NCI-H524 treated with DMSO at 0.1 percent for 48 hours (cell line): ENCODE data around the gene IGFALS.

Experiments used
- DNase-seq: peaks from one replicate; lab custom pipeline; 2025; lab: John Stamatoyannopoulos, UW

The IGFALS gene

GRCh38 chr16:1776672-1776955 lies 16.9 kb downstream of the IGFALS start:
- DNase-seq = no peak

- peak; percentile 27 for DNase-seq
Measured at GRCh38 chr16:1775846-1776671, 17.4 kb downstream of the IGFALS start.

GRCh38 chr16:1775006-1775845 lies 18.3 kb downstream of the IGFALS start:
- DNase-seq = no peak

GRCh38 chr16:1774448-1774780 lies 19.1 kb downstream of the IGFALS start:
- no peak for DNase-seq

GRCh38 chr16:1773703-1774447 lies 19.6 kb downstream of the IGFALS start:
- DNase-seq = no peak

GRCh38 chr16:1772908-1773702 lies 20.4 kb downstream of the IGFALS start, which contains the start of gene MRPS34:
Gene MRPS34 (minus strand): TSS chr16:1773134. CDS start chr16:1773119, 15 bp downstream.
- peak; percentile 6 for DNase-seq

- no peak for DNase-seq
Measured at GRCh38 chr16:1772362-1772907, 21.1 kb downstream of the IGFALS start, which contains the start of gene EME2. Gene EME2 (plus strand): TSS chr16:1772810. CDS start chr16:1773228, 418 bp downstream.

- no peak for DNase-seq
Measured at GRCh38 chr16:1771864-1772361, 21.6 kb downstream of the IGFALS start.

GRCh38 chr16:1771188-1771863 lies 22.2 kb downstream of the IGFALS start, which contains the start of gene NME3:
Gene NME3 (minus strand): TSS chr16:1771543. CDS start chr16:1771534, 9 bp downstream.
- DNase-seq = no peak

- DNase-seq = no peak
Measured at GRCh38 chr16:1770328-1771187, 22.9 kb downstream of the IGFALS start.

GRCh38 chr16:1769402-1770300 lies 23.9 kb downstream of the IGFALS start:
- DNase-seq = no peak

GRCh38 chr16:1768767-1769401 lies 24.6 kb downstream of the IGFALS start:
- no peak for DNase-seq

- DNase-seq = no peak
Measured at GRCh38 chr16:1768061-1768766, 25.3 kb downstream of the IGFALS start.

- DNase-seq = no peak
Measured at GRCh38 chr16:1767116-1767994, 26.1 kb downstream of the IGFALS start.

GRCh38 chr16:1766701-1767100 lies 26.8 kb downstream of the IGFALS start:
- no peak for DNase-seq

- DNase-seq = no peak
Measured at GRCh38 chr16:1766231-1766630, 27.3 kb downstream of the IGFALS start.
